Keratinocyte (primary cell): ENCODE results near the gene STK24. TPM values are rescaled to one million over a fixed set of nuclear protein-coding genes. Genes with fewer than 3 reads are reported as not detected.
A peak's percentile ranks its signal among the peaks of the same experiment; 100 is the strongest.

Experiments
- DNase-seq: peaks from one replicate; pipeline ENCODE4 v3.0.0-alpha.2; 2011; ENCODE audit warnings: low read depth, missing footprints, low spot score
- FAIRE-seq: peaks from 2 replicates; lab custom pipeline; 2011; peaks lifted over from hg19 to GRCh38; lab: Jason Lieb, UNC
- H2AFZ ChIP-seq: 2 replicates; pipeline ENCODE4 v1.6.0; 2012; ENCODE audit warnings: low read length, control low read depth, inconsistent platforms; ENCODE audit not compliant: control insufficient read depth
- H3K27ac ChIP-seq: 2 replicates; pipeline ENCODE4 v1.5.1; 2011; ENCODE audit warnings: low read length; ENCODE audit not compliant: control insufficient read depth, insufficient read depth
- H3K27me3 ChIP-seq: 3 replicates; pipeline ENCODE4 v1.6.0; 2011; ENCODE audit warnings: low read length; ENCODE audit not compliant: control insufficient read depth, insufficient read depth; ENCODE audit errors: extremely low read depth
- H3K36me3 ChIP-seq, 2 experiments: 2 replicates in 1 of 2; 3 replicates in 1 of 2; pipeline ENCODE4 v1.5.1; 2011; ENCODE audit warnings: low read length in 2 of 2, mild to moderate bottlenecking in 1 of 2; ENCODE audit not compliant: control insufficient read depth in 2 of 2, insufficient read depth in 2 of 2; ENCODE audit errors: extremely low read depth in 1 of 2
- H3K4me1 ChIP-seq: 3 replicates; pipeline ENCODE4 v1.5.1; 2011; ENCODE audit warnings: low read length; ENCODE audit not compliant: control insufficient read depth, insufficient read depth; ENCODE audit errors: extremely low read depth
- H3K4me2 ChIP-seq: 3 replicates; pipeline ENCODE4 v1.6.0; 2011; ENCODE audit warnings: low read depth, low read length; ENCODE audit not compliant: control insufficient read depth, insufficient read depth; ENCODE audit errors: extremely low read depth
- H3K4me3 ChIP-seq, 3 experiments: fragments of 200-600 bp in 1 of 3; sonication (generic) in 1 of 3; 2 replicates in 2 of 3; 3 replicates in 1 of 3; pipeline ENCODE4 v1.5.1; 2011 to 2016; ENCODE audit warnings: low read length in 3 of 3, mild to moderate bottlenecking in 3 of 3, control low read depth in 2 of 3, inconsistent platforms in 1 of 3, low read depth in 1 of 3, mixed read lengths in 1 of 3, mixed run types in 1 of 3, moderate library complexity in 1 of 3; ENCODE audit not compliant: control insufficient read depth in 2 of 3, insufficient read depth in 2 of 3; ENCODE audit errors: extremely low read depth in 1 of 3
- H3K79me2 ChIP-seq: 2 replicates; pipeline ENCODE4 v1.6.0; 2012; ENCODE audit warnings: low read length; ENCODE audit not compliant: control insufficient read depth, insufficient read depth
- H3K9ac ChIP-seq: 3 replicates; pipeline ENCODE4 v1.6.0; 2011; ENCODE audit warnings: low read length; ENCODE audit not compliant: control insufficient read depth, insufficient read depth; ENCODE audit errors: extremely low read depth
- H3K9me1 ChIP-seq: 3 replicates; pipeline ENCODE4 v1.6.0; 2011; ENCODE audit warnings: low read length; ENCODE audit not compliant: control insufficient read depth, insufficient read depth; ENCODE audit errors: extremely low read depth
- H3K9me3 ChIP-seq: 2 replicates; pipeline ENCODE4 v1.5.1; 2012; ENCODE audit warnings: low read depth, low read length; ENCODE audit not compliant: control insufficient read depth
- H4K20me1 ChIP-seq: 3 replicates; pipeline ENCODE4 v1.6.0; 2011; ENCODE audit warnings: low read length; ENCODE audit not compliant: control insufficient read depth, insufficient read depth; ENCODE audit errors: extremely low read depth
- CTCF ChIP-seq, 3 experiments: IDR thresholded peaks in 1 of 3; conservative IDR thresholded peaks in 1 of 3; optimal IDR thresholded peaks in 1 of 3; 2 replicates in 2 of 3; 3 replicates in 1 of 3; pipeline versions ENCODE3 to v1.5.1; 2011; ENCODE audit warnings: low read length in 3 of 3, mild to moderate bottlenecking in 3 of 3, moderate library complexity in 2 of 3, control low read depth in 1 of 3, inconsistent platforms in 1 of 3; ENCODE audit not compliant: insufficient read depth in 2 of 3; ENCODE audit errors: extremely low read depth in 1 of 3
- EZH2 ChIP-seq: IDR thresholded peaks from one replicate; pipeline ENCODE4 v1.6.1; 2012; ENCODE audit warnings: inconsistent platforms, mild to moderate bottlenecking, low read length, moderate library complexity
- dilution Hi-C: fragments of 300-500 bp; cut with MboI; formaldehyde crosslinking; loops from one replicate; pipeline ENCODE4 v1.7.0; 2020; ENCODE audit warnings: low sequenced_read_pairs; ENCODE audit not compliant: extremely low pct_ligation_motif_present
- polyA plus RNA-seq, 5 experiments: library from polyadenylated mRNA; depleted of rRNA in 3 of 5; stranded (reverse) in 3 of 5; stranded (forward) in 1 of 5; unstranded in 1 of 5; fragments of >200 nt; gene quantifications; 1 replicate in 1 of 5; 2 replicates in 3 of 5; 3 replicates in 1 of 5; pipeline versions ENCODE4 v1.2.1 to v1.2.3, GENCODE V29; 2011 to 2012; ENCODE audit warnings: missing spikeins in 2 of 5, low read depth in 1 of 5, low replicate concordance in 1 of 5

The STK24 gene
- polyA plus RNA-seq, 1 donor (not counting 4 experiments of a cell fraction or from before 2014, with no cell fraction given): 81.6 TPM

DNA sequence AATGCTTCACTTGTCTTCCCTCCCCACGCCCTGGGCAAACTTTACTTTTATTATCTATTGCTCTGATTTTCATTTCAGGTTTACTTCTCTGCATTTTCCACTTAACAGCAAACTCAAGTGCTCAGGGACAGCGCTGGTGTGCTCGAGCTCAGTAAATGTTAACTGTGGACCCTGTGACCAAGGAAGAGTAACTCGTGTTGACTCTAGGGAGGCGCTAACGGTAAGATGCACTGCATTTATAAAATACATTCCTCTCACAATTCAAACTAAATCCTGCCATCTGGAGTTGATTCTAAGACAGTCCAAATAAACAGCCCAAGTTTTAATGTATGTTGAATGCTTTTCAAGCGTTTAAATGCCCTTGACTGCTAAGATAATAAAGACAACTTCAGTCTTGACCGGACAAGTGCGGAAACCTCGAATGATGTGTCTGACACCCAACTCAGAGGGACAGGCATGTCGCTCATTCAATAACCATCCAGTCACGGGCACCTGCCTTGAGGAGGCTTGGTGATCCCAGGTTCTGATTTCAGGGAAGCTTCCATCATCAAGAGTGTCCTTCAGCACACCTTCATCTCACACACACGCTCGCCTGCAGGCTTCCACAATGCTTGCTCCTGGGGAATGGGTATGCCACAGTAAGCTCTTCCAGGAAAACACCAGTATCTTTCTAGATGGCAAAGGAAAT is 93.2 kb downstream of the STK24 start:
- peak overlapping the region in 1 of 3 experiments; percentile 9 for H3K4me3 ChIP-seq
- H3K9me3 ChIP-seq: no peaks in the 10 kb centered on the region
- no peak for FAIRE-seq
- H3K27me3 ChIP-seq: no peaks in the 10 kb centered on the region
- H3K36me3 ChIP-seq: peaks cover 7 to 8% of the 10 kb centered on the region in 2 experiments
- peaks cover 89% of the 10 kb centered on the region for H3K79me2 ChIP-seq
- peaks cover 7% of the 10 kb centered on the region for H3K9me1 ChIP-seq
- H3K4me2 ChIP-seq: peak overlapping the region; percentile 95
- no peak overlapping the region for H2AFZ ChIP-seq
- peaks cover 19% of the 10 kb centered on the region for H4K20me1 ChIP-seq
- H3K4me1 ChIP-seq: peaks cover 43% of the 10 kb centered on the region
- H3K27ac ChIP-seq: peak overlapping the region; percentile 98
- dilution Hi-C loops: no loop called here
- DNase-seq: no peak
- peak overlapping the region; percentile 91 for H3K9ac ChIP-seq
- TF ChIP-seq CTCF (optimal IDR thresholded peaks at IDR 0.05 in 1 of 3, IDR thresholded peaks at IDR 0.05 in 1 of 3, conservative IDR thresholded peaks at IDR 0.05 in 1 of 3; ENCODE audit: extremely low read depth in 1 of 3, insufficient read depth in 2 of 3, low read length in 3 of 3): no peak
- TF ChIP-seq EZH2: no peak

DNA sequence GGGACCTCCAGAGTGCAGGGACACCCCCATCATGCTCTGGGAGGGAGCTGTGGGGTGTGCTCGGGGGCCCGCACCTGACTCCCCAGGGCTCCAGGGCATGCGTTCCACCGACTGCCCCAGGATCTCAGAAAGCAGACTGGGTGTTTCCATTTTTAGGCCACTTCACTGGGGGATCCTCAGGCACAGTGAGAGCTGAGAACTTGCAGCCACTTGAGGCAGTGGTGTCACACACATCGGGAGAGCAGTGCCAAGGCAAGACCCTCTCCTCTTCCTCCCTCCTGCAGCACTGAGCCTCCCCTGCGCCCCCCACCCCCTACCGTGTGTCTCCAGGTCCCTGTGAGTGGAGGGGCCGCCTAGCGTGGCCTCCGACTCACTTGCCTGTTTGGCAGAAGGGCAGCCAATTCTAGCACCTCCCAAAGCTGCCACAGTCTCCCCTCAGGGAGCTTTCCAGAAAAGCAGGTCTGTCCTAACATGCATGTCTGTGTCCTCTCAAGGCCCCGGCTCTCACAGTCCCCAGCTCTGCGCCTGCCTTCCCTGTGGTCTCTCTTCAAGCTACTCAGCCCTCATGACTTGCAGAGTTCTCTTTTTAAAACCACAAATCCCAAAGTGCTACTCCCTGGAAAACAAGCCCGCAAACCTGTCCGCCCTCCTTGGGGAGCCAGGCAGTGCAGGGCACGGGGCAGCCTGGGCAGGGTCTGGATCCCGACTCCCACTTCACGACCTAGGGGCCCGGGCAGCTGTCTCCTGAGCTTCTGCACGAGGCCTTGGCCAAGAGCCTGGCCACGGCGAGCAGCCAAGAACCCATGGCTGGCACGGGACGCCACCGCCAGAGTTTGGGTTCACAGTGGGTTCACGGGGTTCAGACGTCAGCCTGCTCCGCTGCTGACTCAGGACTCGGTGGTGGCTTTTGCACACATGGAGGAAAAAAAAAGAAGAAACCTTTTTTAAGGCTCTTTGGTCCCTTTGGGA is 94.1 kb downstream of the STK24 start:
- H3K4me3 ChIP-seq: peak overlapping the region in 1 of 3 experiments; percentile 9
- H3K4me2 ChIP-seq: peak overlapping the region; percentile 95
- H3K4me1 ChIP-seq: peaks cover 52% of the 10 kb centered on the region
- H2AFZ ChIP-seq: no peak overlapping the region
- H3K27me3 ChIP-seq: no peaks in the 10 kb centered on the region
- peaks cover 20% of the 10 kb centered on the region for H4K20me1 ChIP-seq
- H3K36me3 ChIP-seq: peaks cover 7 to 8% of the 10 kb centered on the region in 2 experiments
- peaks cover 89% of the 10 kb centered on the region for H3K79me2 ChIP-seq
- TF ChIP-seq EZH2 (no peak), CTCF (optimal IDR thresholded peaks at IDR 0.05 in 1 of 3, IDR thresholded peaks at IDR 0.05 in 1 of 3, conservative IDR thresholded peaks at IDR 0.05 in 1 of 3; ENCODE audit: extremely low read depth in 1 of 3, insufficient read depth in 2 of 3, low read length in 3 of 3) (peak in 1 of 3 experiments; percentile 10)
- H3K9me3 ChIP-seq: no peaks in the 10 kb centered on the region
- dilution Hi-C loops: no loop called here
- peaks cover 7% of the 10 kb centered on the region for H3K9me1 ChIP-seq
- peak overlapping the region; percentile 91 for H3K9ac ChIP-seq
- no peak for FAIRE-seq
- peak overlapping the region; percentile 98 for H3K27ac ChIP-seq
- DNase-seq: no peak
